BJ (cell line): ENCODE results near the gene AP1M1. TPM values are rescaled to one million over a fixed set of nuclear protein-coding genes. Genes with fewer than 3 reads are reported as not detected.

Source experiments
- CTCF ChIA-PET: fragments of 350-600 bp; formaldehyde crosslinking; extraction: SDS; loops from one replicate; lab custom pipeline; 2021; ENCODE audit warnings: antibody characterized with exemption, inconsistent platforms; lab: Yijun Ruan, JAX
- POLR2A ChIA-PET: fragments of 300-600 bp; sonication (Branson Sonifier 250); formaldehyde crosslinking; extraction: SDS; loops from one replicate; lab custom pipeline; 2021; ENCODE audit warnings: antibody characterized with exemption; lab: Charles Lee
- DNase-seq: peaks from one replicate; pipeline ENCODE4 v3.0.0-alpha.2; 2011; ENCODE audit warnings: low read depth
- H3K27me3 ChIP-seq: 2 replicates; pipeline ENCODE4 v1.6.0; 2011; ENCODE audit warnings: low read length; ENCODE audit not compliant: control insufficient read depth, insufficient read depth
- H3K36me3 ChIP-seq: 2 replicates; pipeline ENCODE4 v1.5.1; 2011; ENCODE audit warnings: low read length; ENCODE audit not compliant: control insufficient read depth, insufficient read depth
- H3K4me3 ChIP-seq: 2 replicates; pipeline ENCODE4 v1.5.1; 2011; ENCODE audit warnings: low read depth, mild to moderate bottlenecking, control low read depth, low read length
- CTCF ChIP-seq: IDR thresholded peaks from 2 replicates; pipeline ENCODE4 v1.5.1; 2011; ENCODE audit warnings: low read depth, mild to moderate bottlenecking, control low read depth, inconsistent platforms, low read length, moderate library complexity; ENCODE audit not compliant: insufficient read depth
- polyA plus RNA-seq: library from polyadenylated mRNA; depleted of rRNA; stranded (reverse); fragments of >200 nt; gene quantifications from 2 replicates; pipeline ENCODE4 v1.2.3, GENCODE V29; 2011

The AP1M1 gene
- polyA plus RNA-seq, 1 experiment = 72.1 TPM

GRCh38 chr19:16156904-16157303 is 40.8 kb upstream of the AP1M1 start:
- POLR2A ChIA-PET = no interaction called here
- TF ChIP-seq CTCF = no peak
- CTCF ChIA-PET = interaction anchor here (0.7 kb wide), 1 partner anchor 24 kb away, joined by 5 read pairs; no protein-coding TSS in a partner anchor
- no peaks in the 10 kb centered on the region for H3K27me3 ChIP-seq
- DNase-seq = no peak
- no peaks in the 10 kb centered on the region for H3K36me3 ChIP-seq
- no peak overlapping the region for H3K4me3 ChIP-seq

- Histone ChIP-seq H3K27me3 (no peaks in the 10 kb centered on the region), H3K36me3 (no peaks in the 10 kb centered on the region), H3K4me3 (no peak overlapping the region)
- ChIA-PET CTCF (interaction anchor here (1.6 kb wide), 1 partner anchor 8 kb away, joined by 4 read pairs; no protein-coding TSS in a partner anchor), POLR2A (no interaction called here)
- no peak for DNase-seq
- TF ChIP-seq CTCF = no peak
Measured at GRCh38 chr19:16157601-16158000, 40.1 kb upstream of the AP1M1 start.

GRCh38 chr19:16159655-16160054 is 38.1 kb upstream of the AP1M1 start:
- Histone ChIP-seq H3K36me3 (no peaks in the 10 kb centered on the region), H3K4me3 (no peak overlapping the region), H3K27me3 (no peaks in the 10 kb centered on the region)
- ChIA-PET POLR2A (no interaction called here), CTCF (interaction anchor here (1.1 to 1.3 kb wide), 3 partner anchors 8 to 23 kb away, joined by 3 to 4 read pairs (median 3); no protein-coding TSS in a partner anchor)
- no peak for DNase-seq
- TF ChIP-seq CTCF = no peak

- Histone ChIP-seq H3K4me3 (no peak overlapping the region), H3K36me3 (no peaks in the 10 kb centered on the region), H3K27me3 (no peaks in the 10 kb centered on the region)
- DNase-seq = no peak
- no peak for TF ChIP-seq CTCF
- CTCF ChIA-PET = interaction anchor here (1.1 to 1.2 kb wide), 2 partner anchors 9 to 10 kb away, joined by 3 to 4 read pairs; no protein-coding TSS in a partner anchor
- POLR2A ChIA-PET = no interaction called here
Measured at GRCh38 chr19:16160445-16160942, 37.2 kb upstream of the AP1M1 start.

- H3K36me3 ChIP-seq = no peaks in the 10 kb centered on the region
- POLR2A ChIA-PET = no interaction called here
- H3K27me3 ChIP-seq = no peaks in the 10 kb centered on the region
- no peak overlapping the region for H3K4me3 ChIP-seq
- DNase-seq = no peak
- no peak for TF ChIP-seq CTCF
- CTCF ChIA-PET = interaction anchor here (0.9 to 1.2 kb wide), 2 partner anchors 11 to 24 kb away, joined by 3 read pairs; partner anchors contain the start of gene FAM32A
Measured at GRCh38 chr19:16160943-16161560, 36.7 kb upstream of the AP1M1 start.
